K562 (cell line): ENCODE measurements around the gene RPL9. TPM values are rescaled to one million over a fixed set of nuclear protein-coding genes. Genes with fewer than 3 reads are reported as not detected.

ENCODE experiments used
- HDAC3 ChIP-seq: fragments of 450-650 bp; IDR thresholded peaks from 2 replicates; pipeline ENCODE4 v1.6.1; 2018; ENCODE audit warnings: borderline replicate concordance, mild to moderate bottlenecking, moderate library complexity; ENCODE audit not compliant: partially characterized antibody
- HMGN3 ChIP-seq: IDR thresholded peaks from 2 replicates; pipeline ENCODE4 v1.6.1; 2011; ENCODE audit warnings: borderline replicate concordance, low read depth, mild to moderate bottlenecking, mixed read lengths, low read length; ENCODE audit not compliant: insufficient read length; ENCODE audit errors: extremely low read depth
- HOXB6 ChIP-seq: fragments of 250-450 bp; sonication (Bioruptor Pico); IDR thresholded peaks from 2 replicates; pipeline ENCODE4 v1.5.1; 2022; ENCODE audit warnings: mild to moderate bottlenecking, borderline replicate concordance
- POLR2H ChIP-seq: IDR thresholded peaks from 2 replicates; pipeline ENCODE4 v1.6.1; 2016; ENCODE audit warnings: missing genetic modification characterization, low read depth, mild to moderate bottlenecking, control low read depth, missing compliant biosample characterization, moderate library complexity
- RFX5 ChIP-seq: IDR thresholded peaks from 2 replicates; pipeline ENCODE4 v1.6.1; 2011; ENCODE audit warnings: low read depth, mild to moderate bottlenecking, improper control_type of control experiment, low read length
- SMARCA4 ChIP-seq: fragments of 450-650 bp; IDR thresholded peaks from 2 replicates; pipeline ENCODE4 v1.6.1; 2016
- TBL1XR1 ChIP-seq, 2 experiments: IDR thresholded peaks; 2 replicates each; pipeline ENCODE4 v1.6.1; 2012; ENCODE audit warnings: improper control_type of control experiment in 2 of 2, low read length in 2 of 2, mild to moderate bottlenecking in 1 of 2
- ZBTB1 ChIP-seq: sonication (generic); formaldehyde crosslinking; IDR thresholded peaks from 2 replicates; pipeline ENCODE4 v1.8.1; 2023; ENCODE audit warnings: missing genetic modification reagents, low read depth, mild to moderate bottlenecking, borderline replicate concordance
- ZNF224 ChIP-seq: sonication (generic); formaldehyde crosslinking; IDR thresholded peaks from 2 replicates; pipeline ENCODE4 v1.8.0; 2022; ENCODE audit warnings: mild to moderate bottlenecking, missing genetic modification reagents
- ZNF24 ChIP-seq: fragments of 450-650 bp; IDR thresholded peaks from 2 replicates; pipeline ENCODE4 v1.6.1; 2016
- ZNF668 ChIP-seq: fragments of 250-450 bp; sonication (Bioruptor Pico); IDR thresholded peaks from 2 replicates; pipeline ENCODE4 v1.8.0; 2022; ENCODE audit warnings: mild to moderate bottlenecking, inconsistent platforms
- ZNF696 ChIP-seq: fragments of 250-450 bp; sonication (Bioruptor Pico); conservative IDR thresholded peaks from 2 replicates; pipeline ENCODE4 v1.4.0; 2020; ENCODE audit warnings: mild to moderate bottlenecking, moderate library complexity
- polyA plus RNA-seq, 8 experiments: library from polyadenylated mRNA; depleted of rRNA in 4 of 8; stranded (reverse) in 5 of 8; unstranded in 3 of 8; fragments of >200 nt; fragmentation: Nextera tagmentation in 2 of 8; fragmentation: Illumina TruSeq in 1 of 8; extraction: Ambion mirVana in 2 of 8; extraction: Trizol in 1 of 8; gene quantifications; 2 replicates each; pipeline versions ENCODE4 v1.2.1 to v1.2.3, GENCODE V29; 2011 to 2014; ENCODE audit warnings: inconsistent platforms in 1 of 8, missing spikeins in 1 of 8
- total RNA-seq, 7 experiments: library from RNA; depleted of rRNA in 6 of 7; stranded (reverse); fragments of >200 nt in 6 of 7; fragmentation: Illumina TruSeq in 2 of 7; extraction: Trizol in 2 of 7; gene quantifications; 2 replicates each; pipeline versions ENCODE4 v1.2.1 to v1.2.3, GENCODE V29; 2011 to 2021; ENCODE audit warnings: low replicate concordance in 1 of 7
- TF ChIP-seq, protein P1 (sequence below), 2 experiments: IDR thresholded peaks in 1 of 2; conservative IDR thresholded peaks in 1 of 2; 2 replicates each; pipeline ENCODE4 v1.6.1; 2016; ENCODE audit warnings: low read depth in 2 of 2, mild to moderate bottlenecking in 1 of 2, missing compliant biosample characterization in 1 of 2, missing genetic modification characterization in 1 of 2, moderate library complexity in 1 of 2
- TF ChIP-seq, protein P2 (sequence below): fragments of 450-650 bp; IDR thresholded peaks from 2 replicates; pipeline ENCODE4 v1.6.1; 2017; ENCODE audit warnings: antibody characterized with exemption
- TF ChIP-seq, protein P3 (sequence below): fragments of 450-650 bp; formaldehyde crosslinking; IDR thresholded peaks from 2 replicates; pipeline ENCODE4 v1.4.0; 2020; ENCODE audit warnings: mild to moderate bottlenecking
- TF ChIP-seq, protein P4 (sequence below): fragments of 450-650 bp; formaldehyde crosslinking; IDR thresholded peaks from 2 replicates; pipeline ENCODE4 v1.4.0; 2022; ENCODE audit warnings: mild to moderate bottlenecking, moderate library complexity

The RPL9 gene
- total and polyA plus RNA-seq, 9 of the 15 experiments (the other 6 are each of a cell fraction or from before 2014, with no cell fraction given) = 1,925 to 5,178 (median 3,033) TPM

DNA sequence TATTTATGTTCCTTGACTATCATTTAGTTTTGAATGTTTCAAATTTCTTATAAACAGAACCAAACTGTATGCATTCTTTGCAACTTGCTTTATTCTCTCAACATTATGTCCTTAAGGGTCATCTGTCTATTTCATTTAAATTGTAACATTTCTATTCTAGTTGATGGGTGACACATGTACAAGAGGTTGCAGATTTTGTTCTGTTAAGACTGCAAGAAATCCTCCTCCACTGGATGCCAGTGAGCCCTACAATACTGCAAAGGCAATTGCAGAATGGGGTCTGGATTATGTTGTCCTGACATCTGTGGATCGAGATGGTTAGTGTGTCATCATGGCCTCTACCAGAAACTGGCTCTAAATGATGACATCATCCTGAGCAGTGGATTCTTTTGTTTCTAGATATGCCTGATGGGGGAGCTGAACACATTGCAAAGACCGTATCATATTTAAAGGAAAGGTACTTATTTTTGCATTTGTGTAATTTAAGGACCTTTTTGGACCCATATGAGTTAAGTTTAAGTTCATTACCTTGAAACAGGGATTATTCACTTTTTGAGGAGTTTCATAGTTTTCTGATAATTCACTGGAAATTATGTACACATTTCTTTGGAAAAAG is 6.3 kb upstream of the RPL9 start (continued):
- TF ChIP-seq, protein P1, sequence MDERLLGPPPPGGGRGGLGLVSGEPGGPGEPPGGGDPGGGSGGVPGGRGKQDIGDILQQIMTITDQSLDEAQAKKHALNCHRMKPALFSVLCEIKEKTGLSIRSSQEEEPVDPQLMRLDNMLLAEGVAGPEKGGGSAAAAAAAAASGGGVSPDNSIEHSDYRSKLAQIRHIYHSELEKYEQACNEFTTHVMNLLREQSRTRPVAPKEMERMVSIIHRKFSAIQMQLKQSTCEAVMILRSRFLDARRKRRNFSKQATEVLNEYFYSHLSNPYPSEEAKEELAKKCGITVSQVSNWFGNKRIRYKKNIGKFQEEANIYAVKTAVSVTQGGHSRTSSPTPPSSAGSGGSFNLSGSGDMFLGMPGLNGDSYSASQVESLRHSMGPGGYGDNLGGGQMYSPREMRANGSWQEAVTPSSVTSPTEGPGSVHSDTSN (CRISPR knock-in tag; IDR thresholded peaks at IDR 0.05; ENCODE audit: low read depth) = no peak
- TF ChIP-seq, protein P1 (tag; conservative IDR thresholded peaks at IDR 0.05; ENCODE audit: low read depth) = 0 out of 2 replicates have a peak, but pooled peaks have one; percentile 18
- TF ChIP-seq RFX5 (no peak), HDAC3 (peak; percentile 33), ZNF24 (no peak), TBL1XR1 (IDR thresholded peaks at IDR 0.05; ENCODE audit: low read length in 2 of 2) (no peak), ZNF696 (CRISPR knock-in tag) (no peak), HOXB6 (CRISPR knock-in tag) (no peak), SMARCA4 (peak; percentile 30; the same call in 1 of the 2 replicates), POLR2H (tag) (peak; percentile 55; the same call in 1 of the 2 replicates), HMGN3 (no peak), ZNF224 (CRISPR knock-in tag) (no peak), ZNF668 (CRISPR knock-in tag) (no peak), ZBTB1 (no peak)
- TF ChIP-seq, protein P2, sequence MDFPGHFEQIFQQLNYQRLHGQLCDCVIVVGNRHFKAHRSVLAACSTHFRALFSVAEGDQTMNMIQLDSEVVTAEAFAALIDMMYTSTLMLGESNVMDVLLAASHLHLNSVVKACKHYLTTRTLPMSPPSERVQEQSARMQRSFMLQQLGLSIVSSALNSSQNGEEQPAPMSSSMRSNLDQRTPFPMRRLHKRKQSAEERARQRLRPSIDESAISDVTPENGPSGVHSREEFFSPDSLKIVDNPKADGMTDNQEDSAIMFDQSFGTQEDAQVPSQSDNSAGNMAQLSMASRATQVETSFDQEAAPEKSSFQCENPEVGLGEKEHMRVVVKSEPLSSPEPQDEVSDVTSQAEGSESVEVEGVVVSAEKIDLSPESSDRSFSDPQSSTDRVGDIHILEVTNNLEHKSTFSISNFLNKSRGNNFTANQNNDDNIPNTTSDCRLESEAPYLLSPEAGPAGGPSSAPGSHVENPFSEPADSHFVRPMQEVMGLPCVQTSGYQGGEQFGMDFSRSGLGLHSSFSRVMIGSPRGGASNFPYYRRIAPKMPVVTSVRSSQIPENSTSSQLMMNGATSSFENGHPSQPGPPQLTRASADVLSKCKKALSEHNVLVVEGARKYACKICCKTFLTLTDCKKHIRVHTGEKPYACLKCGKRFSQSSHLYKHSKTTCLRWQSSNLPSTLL = no peak
- TF ChIP-seq, protein P3, sequence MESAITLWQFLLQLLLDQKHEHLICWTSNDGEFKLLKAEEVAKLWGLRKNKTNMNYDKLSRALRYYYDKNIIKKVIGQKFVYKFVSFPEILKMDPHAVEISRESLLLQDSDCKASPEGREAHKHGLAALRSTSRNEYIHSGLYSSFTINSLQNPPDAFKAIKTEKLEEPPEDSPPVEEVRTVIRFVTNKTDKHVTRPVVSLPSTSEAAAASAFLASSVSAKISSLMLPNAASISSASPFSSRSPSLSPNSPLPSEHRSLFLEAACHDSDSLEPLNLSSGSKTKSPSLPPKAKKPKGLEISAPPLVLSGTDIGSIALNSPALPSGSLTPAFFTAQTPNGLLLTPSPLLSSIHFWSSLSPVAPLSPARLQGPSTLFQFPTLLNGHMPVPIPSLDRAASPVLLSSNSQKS (CRISPR knock-in tag) = no peak
- TF ChIP-seq, protein P4, sequence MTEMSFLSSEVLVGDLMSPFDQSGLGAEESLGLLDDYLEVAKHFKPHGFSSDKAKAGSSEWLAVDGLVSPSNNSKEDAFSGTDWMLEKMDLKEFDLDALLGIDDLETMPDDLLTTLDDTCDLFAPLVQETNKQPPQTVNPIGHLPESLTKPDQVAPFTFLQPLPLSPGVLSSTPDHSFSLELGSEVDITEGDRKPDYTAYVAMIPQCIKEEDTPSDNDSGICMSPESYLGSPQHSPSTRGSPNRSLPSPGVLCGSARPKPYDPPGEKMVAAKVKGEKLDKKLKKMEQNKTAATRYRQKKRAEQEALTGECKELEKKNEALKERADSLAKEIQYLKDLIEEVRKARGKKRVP (CRISPR knock-in tag) = 0 out of 2 replicates have a peak, but pooled peaks have one; percentile 49
